CD4-positive, alpha-beta T cell (primary cell): ENCODE results near the gene ATP2A1. TPM values are rescaled to one million over a fixed set of nuclear protein-coding genes. Genes with fewer than 3 reads are reported as not detected.

Experiments used
- ATAC-seq: fragments of 200-7000 bp; cut with Tn5 transposase; one replicate; pipeline ENCODE4 v1.10.0; 2022; ENCODE audit warnings: mild to moderate bottlenecking; ENCODE audit not compliant: poor library complexity
- CTCF ChIA-PET: fragments of 350-600 bp; sonication (Branson Sonifier 250); formaldehyde crosslinking; loops from one replicate; lab custom pipeline; 2021; ENCODE audit warnings: antibody characterized with exemption, inconsistent platforms; lab: Charles Lee
- POLR2A ChIA-PET: fragments of 350-600 bp; sonication (Branson Sonifier 250); formaldehyde crosslinking; loops from one replicate; lab custom pipeline; 2021; ENCODE audit warnings: antibody characterized with exemption, inconsistent platforms; lab: Charles Lee
- DNase-seq, 14 experiments: peaks; one replicate each; pipeline ENCODE4 v3.0.0-alpha.2; 2013 to 2020; ENCODE audit warnings: mixed read lengths in 2 of 14
- H3K27ac ChIP-seq, 2 donors: one replicate each; pipeline versions ENCODE4 v1.5.1 to v1.7.0; 2013; ENCODE audit warnings: low read length in 2 of 2, low read depth in 1 of 2, mild to moderate bottlenecking in 1 of 2
- H3K27me3 ChIP-seq, 2 experiments: 1 replicate in 1 of 2; 2 replicates in 1 of 2; pipeline versions ENCODE4 v1.6.1 to v1.7.0; 2013; ENCODE audit warnings: low read length in 2 of 2, control low read depth in 1 of 2, mild to moderate bottlenecking in 1 of 2, moderate library complexity in 1 of 2; ENCODE audit not compliant: insufficient read depth in 2 of 2, control insufficient read depth in 1 of 2
- H3K36me3 ChIP-seq: one replicate; pipeline ENCODE4 v1.6.1; 2013; ENCODE audit warnings: low read length, control low read depth; ENCODE audit not compliant: insufficient read depth
- H3K4me1 ChIP-seq: one replicate; pipeline ENCODE4 v1.6.1; 2013; ENCODE audit warnings: low read length, control low read depth; ENCODE audit not compliant: insufficient read depth
- H3K4me3 ChIP-seq: one replicate; pipeline ENCODE4 v1.5.1; 2013; ENCODE audit warnings: mild to moderate bottlenecking, low read length, moderate library complexity
- H3K9me3 ChIP-seq, 2 experiments: 1 replicate in 1 of 2; 2 replicates in 1 of 2; pipeline versions ENCODE4 v1.6.1 to v1.7.0; 2013; ENCODE audit warnings: low read length in 2 of 2, mild to moderate bottlenecking in 2 of 2, control low read depth in 1 of 2, moderate library complexity in 1 of 2; ENCODE audit not compliant: control insufficient read depth in 1 of 2, insufficient read depth in 1 of 2
- H3K27ac Mint-ChIP-seq: one replicate; pipeline ENCODE4 v1.8.0; 2020; ENCODE audit warnings: mixed read lengths
- H3K27me3 Mint-ChIP-seq: one replicate; pipeline ENCODE4 v1.8.0; 2021; ENCODE audit warnings: mixed read lengths
- H3K36me3 Mint-ChIP-seq: one replicate; pipeline ENCODE4 v1.8.0; 2021; ENCODE audit warnings: low read depth, mixed read lengths
- H3K4me1 Mint-ChIP-seq: one replicate; pipeline ENCODE4 v1.8.0; 2021; ENCODE audit warnings: low read depth, mixed read lengths
- H3K4me3 Mint-ChIP-seq: one replicate; pipeline ENCODE4 v1.8.0; 2020; ENCODE audit warnings: mild to moderate bottlenecking, mixed read lengths
- H3K9me3 Mint-ChIP-seq: one replicate; pipeline ENCODE4 v1.8.0; 2020; ENCODE audit warnings: mixed read lengths
- CTCF ChIP-seq: fragments of 200-600 bp; IDR thresholded peaks from one replicate; pipeline ENCODE4 v1.8.0; 2022; ENCODE audit warnings: antibody characterized with exemption, mild to moderate bottlenecking
- intact Hi-C, 2 experiments: fragments of 100-400 bp; cut with DNase I in 1 of 2; cut with micrococcal nuclease in 1 of 2; formaldehyde crosslinking; loops; one replicate each; pipeline versions ENCODE4 v1.15.1 to v1.9.0; 2023 to 2025; cut with DNase I, micrococcal nuclease
- total RNA-seq, 174 experiments: library from RNA in 2 of 174; stranded (reverse) in 2 of 174; gene quantifications; one replicate each; pipeline ENCODE4 v1.2.3 and lab custom pipeline; 2021 to 2026

The ATP2A1 gene
- total RNA-seq, 2 experiments from 2014 or later: 0.56 to 0.77 TPM

- Mint-ChIP-seq H3K4me1 (no peaks in the 10 kb centered on the region), H3K9me3 (no peaks in the 10 kb centered on the region), H3K36me3 (peaks cover 50% of the 10 kb centered on the region), H3K4me3 (no peak overlapping the region), H3K27ac (no peak overlapping the region), H3K27me3 (no peaks in the 10 kb centered on the region)
- Histone ChIP-seq H3K36me3 (peaks cover 49% of the 10 kb centered on the region), H3K4me1 (no peaks in the 10 kb centered on the region), H3K27ac (no peak overlapping the region), H3K4me3 (no peak overlapping the region), H3K27me3 (no peaks in the 10 kb centered on the region), H3K9me3 (no peaks in the 10 kb centered on the region)
- intact Hi-C loops: no loop called here
- DNase-seq (no peak), ATAC-seq (no peak)
- TF ChIP-seq CTCF: no peak
- ChIA-PET POLR2A (interaction anchor here (0.8 kb wide), 2 partner anchors 17 to 66 kb away, joined by 3 read pairs; partner anchors contain the start of gene LAT), CTCF (interaction anchor here (2.2 kb wide), 1 partner anchor 27 kb away, joined by 7 read pairs; no protein-coding TSS in a partner anchor)
Measured at GRCh38 chr16:28918698-28919097, 40.4 kb downstream of the ATP2A1 start.

GRCh38 chr16:28923231-28923587 is 44.9 kb downstream of the ATP2A1 start:
- no peaks in the 10 kb centered on the region for H3K9me3 Mint-ChIP-seq
- Histone ChIP-seq H3K9me3 (no peaks in the 10 kb centered on the region), H3K4me3 (no peak overlapping the region), H3K27me3 (no peaks in the 10 kb centered on the region), H3K27ac (no peak overlapping the region), H3K4me1 (peaks cover 14% of the 10 kb centered on the region), H3K36me3 (peaks cover 24% of the 10 kb centered on the region)
- peaks cover 49% of the 10 kb centered on the region for H3K36me3 Mint-ChIP-seq
- DNase-seq (no peak), ATAC-seq (no peak)
- no peaks in the 10 kb centered on the region for H3K27me3 Mint-ChIP-seq
- H3K27ac Mint-ChIP-seq: peak overlapping the region; percentile 97
- TF ChIP-seq CTCF: no peak
- H3K4me1 Mint-ChIP-seq: peaks cover 20% of the 10 kb centered on the region
- POLR2A ChIA-PET: interaction anchor here (0.6 to 1.3 kb wide), 2 partner anchors 13 to 1298 kb away, joined by 3 read pairs; no protein-coding TSS in a partner anchor
- intact Hi-C loops: no loop called here
- CTCF ChIA-PET: interaction anchor here (0.9 to 8.3 kb wide), 2 partner anchors 22 to 51 kb away, joined by 3 to 34 read pairs; no protein-coding TSS in a partner anchor
- peak overlapping the region; percentile 91 for H3K4me3 Mint-ChIP-seq

GRCh38 chr16:28923652-28924398 is 45.5 kb downstream of the ATP2A1 start:
- Histone ChIP-seq H3K9me3 (no peaks in the 10 kb centered on the region), H3K27ac (peak overlapping the region in 1 of 2 donors; percentile 93), H3K36me3 (peaks cover 18% of the 10 kb centered on the region), H3K4me3 (peak overlapping the region; percentile 92), H3K4me1 (peaks cover 14% of the 10 kb centered on the region), H3K27me3 (no peaks in the 10 kb centered on the region)
- no peaks in the 10 kb centered on the region for H3K27me3 Mint-ChIP-seq
- H3K36me3 Mint-ChIP-seq: peaks cover 47% of the 10 kb centered on the region
- no peaks in the 10 kb centered on the region for H3K9me3 Mint-ChIP-seq
- POLR2A ChIA-PET: interaction anchor here (0.6 to 3.3 kb wide), 6 partner anchors 12 to 1299 kb away, joined by 3 to 33 read pairs (median 4); partner anchors contain the start of genes ATXN2L, NFATC2IP and SH2B1
- peak overlapping the region; percentile 91 for H3K4me3 Mint-ChIP-seq
- DNase-seq (no peak), ATAC-seq (no peak)
- no peak for TF ChIP-seq CTCF
- intact Hi-C loops: loop anchor here in 1 of 2 experiments (1.0 to 2.0 kb wide), 2 partner anchors 43 to 78 kb away; partner anchors contain the start of gene TUFM
- H3K27ac Mint-ChIP-seq: peak overlapping the region; percentile 97
- CTCF ChIA-PET: interaction anchor here (1.1 to 8.3 kb wide), 3 partner anchors 21 to 78 kb away, joined by 3 to 34 read pairs (median 4); partner anchors contain the start of genes SH2B1 and TUFM
- H3K4me1 Mint-ChIP-seq: peaks cover 20% of the 10 kb centered on the region
